GM21360 (cell line): ENCODE results near the gene TBCE.
"Not testable (repeated sequence)": the region's sequence is repeated elsewhere in the genome, so short reads cannot be mapped to it uniquely, and the experiment has no call there.

ENCODE experiments used
- ATAC-seq: cut with Tn5 transposase; IDR thresholded peaks from one replicate; pipeline ENCODE4 v1.9.1; 2021; ENCODE audit warnings: mild to moderate bottlenecking, moderate library complexity; ENCODE audit not compliant: unreplicated experiment

TBCE gene

GRCh38 chr1:235351898-235352297, 15.3 kb upstream of the TBCE start:
- no peak for ATAC-seq

GRCh38 chr1:235357485-235358373, 9.5 kb upstream of the TBCE start:
- no peak for ATAC-seq

- no peak for ATAC-seq
These were observed 8.3 kb upstream of the TBCE start for GRCh38 chr1:235358899-235359298.

GRCh38 chr1:235364189-235364588, 3.0 kb upstream of the TBCE start:
- ATAC-seq = not testable (repeated sequence)

GRCh38 chr1:235366286-235366685, 941 bp upstream of the TBCE start:
- ATAC-seq = no peak

DNA sequence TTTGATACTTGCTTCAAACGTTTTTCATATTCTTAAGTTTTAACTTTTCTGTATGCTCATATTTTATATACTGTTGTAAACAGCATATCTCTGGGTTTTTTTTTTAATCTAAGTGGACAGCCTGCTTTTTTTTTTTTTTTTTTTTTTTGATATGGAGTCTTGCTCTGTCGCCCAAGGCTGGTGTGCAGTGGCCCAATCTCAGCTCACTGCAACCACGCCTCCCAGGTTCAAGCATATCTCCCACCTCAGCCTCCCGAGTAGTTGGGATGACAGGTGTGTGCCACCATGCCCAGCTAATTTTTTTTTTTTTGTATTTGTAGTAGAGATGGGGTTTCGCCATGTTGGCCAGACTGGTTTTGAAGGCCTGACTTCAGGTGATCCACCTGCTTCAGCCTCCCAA, 1.2 kb downstream of the TBCE start:
- ATAC-seq = no peak

GRCh38 chr1:235369802-235370201, 2.6 kb downstream of the TBCE start:
- no peak for ATAC-seq

DNA sequence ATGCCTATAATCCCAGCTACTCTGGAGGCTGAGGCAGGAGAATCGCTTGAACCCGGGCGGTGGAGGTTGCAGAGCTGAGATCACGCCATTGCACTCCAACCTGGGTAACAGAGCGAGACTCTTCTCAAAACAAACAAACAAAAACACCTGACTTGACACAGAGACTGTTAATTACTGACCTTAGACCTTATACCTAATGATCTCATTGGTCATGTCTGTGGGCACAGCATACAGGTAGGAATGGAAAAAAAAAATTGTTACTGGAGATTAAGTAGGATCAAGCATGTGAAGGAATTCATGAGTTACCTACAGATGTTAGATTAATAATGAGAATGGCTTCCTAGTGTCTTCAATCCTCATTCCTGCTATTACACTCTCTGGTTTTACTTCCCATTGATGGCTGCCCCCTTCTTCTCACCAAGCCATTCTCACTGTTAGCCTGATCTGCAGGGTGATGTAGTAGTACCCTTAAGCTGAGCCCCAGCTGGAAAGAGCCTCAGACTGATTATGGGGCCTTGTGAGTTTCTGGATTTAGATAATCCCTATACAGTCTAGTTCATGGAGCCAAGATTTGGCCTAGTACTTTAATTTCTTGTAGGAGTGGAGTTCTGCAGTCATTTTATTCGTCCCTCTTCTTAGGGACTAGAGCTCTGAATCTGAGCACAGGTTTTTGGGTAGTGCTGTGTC, 8.8 kb downstream of the TBCE start:
- ATAC-seq = no peak

DNA sequence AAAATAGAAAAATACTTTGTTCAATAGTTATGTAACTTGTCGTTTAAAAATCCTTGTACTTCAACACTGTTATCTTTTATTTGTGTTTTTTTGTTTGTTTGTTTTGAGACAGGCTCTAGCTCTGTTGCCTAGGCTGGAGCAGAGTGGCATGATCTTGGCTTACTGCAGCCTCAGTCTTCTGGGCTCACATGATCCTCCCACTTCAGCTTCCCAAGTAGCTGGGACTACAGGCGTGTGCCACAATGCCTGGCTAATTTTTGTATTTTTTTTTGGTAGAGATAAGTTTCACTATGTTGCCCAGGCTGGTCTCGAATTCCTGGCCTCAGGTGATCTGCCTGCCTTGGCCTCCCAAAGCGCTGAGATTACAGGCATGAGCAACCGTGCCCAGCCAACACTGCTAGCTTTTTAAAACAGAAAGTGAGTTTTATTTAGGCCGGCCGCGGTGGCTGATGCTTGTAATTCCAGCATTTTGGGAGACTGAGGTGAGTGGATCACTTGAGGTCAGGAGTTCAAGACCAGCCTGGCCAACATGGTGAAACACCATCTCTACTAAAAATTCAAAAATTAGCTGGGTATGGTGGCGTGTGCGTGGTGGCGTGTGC, 11.0 kb downstream of the TBCE start:
- ATAC-seq = not testable (repeated sequence)

- ATAC-seq = not testable (repeated sequence)
These were observed 14.9 kb downstream of the TBCE start for GRCh38 chr1:235381955-235382739.

DNA sequence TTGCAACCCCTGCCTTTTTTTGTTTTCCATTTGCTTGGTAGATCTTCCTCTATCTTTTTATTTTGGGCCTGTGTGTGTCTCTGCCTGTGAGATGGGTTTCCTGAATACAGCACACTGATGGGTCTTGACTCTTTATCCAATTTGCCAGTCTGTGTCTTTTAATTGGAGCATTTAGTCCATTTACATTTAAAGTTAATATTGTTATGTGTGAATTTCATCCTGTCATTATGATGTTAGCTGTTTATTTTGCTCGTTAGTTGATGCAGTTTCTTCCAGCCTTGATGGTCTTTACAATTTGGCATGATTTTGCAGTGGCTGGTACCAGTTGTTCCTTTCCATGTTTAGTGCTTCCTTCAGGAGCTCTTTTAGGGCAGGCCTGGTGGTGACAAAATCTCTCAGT, 18.4 kb downstream of the TBCE start:
- not testable (repeated sequence) for ATAC-seq

DNA sequence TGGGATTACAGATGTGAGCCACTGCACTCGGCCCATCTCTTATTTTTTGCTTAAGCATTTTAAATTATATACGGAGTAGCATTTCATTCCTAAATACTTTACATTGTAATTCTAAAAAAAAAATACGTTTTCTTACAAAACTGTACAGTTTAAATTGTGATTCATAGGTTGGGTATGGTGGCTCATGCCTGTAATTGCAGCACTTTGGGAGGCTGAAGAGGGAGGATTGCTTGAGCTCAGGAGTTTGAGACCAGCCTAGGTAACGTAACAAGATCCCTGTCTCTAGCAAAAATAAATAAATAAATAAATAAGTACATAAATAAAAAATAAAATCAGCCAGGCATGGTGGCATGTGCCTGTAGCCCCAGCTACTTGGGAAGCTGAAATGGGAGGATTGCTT, 24.6 kb downstream of the TBCE start:
- no peak for ATAC-seq

DNA sequence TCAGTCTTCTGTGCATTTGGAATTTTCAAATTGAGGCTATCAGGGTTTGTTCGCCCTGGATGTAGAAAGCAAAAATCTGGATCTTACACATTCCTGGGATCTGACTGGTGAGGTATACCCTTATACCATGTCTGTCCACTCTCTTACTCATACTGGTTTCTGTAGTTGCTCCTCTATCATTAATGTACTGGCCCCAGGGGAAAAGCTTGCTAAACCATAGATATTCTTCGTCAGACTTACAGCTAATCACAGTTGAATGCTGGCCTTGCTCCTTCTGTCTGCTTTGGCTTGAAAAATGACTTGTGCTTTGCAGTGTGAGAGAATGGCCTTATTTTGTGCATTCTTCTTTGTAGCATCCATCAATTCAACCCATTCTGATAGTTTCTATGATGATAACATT, 30.5 kb downstream of the TBCE start:
- no peak for ATAC-seq

- no peak for ATAC-seq
These were observed 32.4 kb downstream of the TBCE start for GRCh38 chr1:235399661-235400060.

GRCh38 chr1:235401251-235401650, 34.0 kb downstream of the TBCE start:
- no peak for ATAC-seq

- ATAC-seq = no peak
These were observed 35.4 kb downstream of the TBCE start for GRCh38 chr1:235402457-235403200.

GRCh38 chr1:235403593-235403992, 36.4 kb downstream of the TBCE start:
- no peak for ATAC-seq

DNA sequence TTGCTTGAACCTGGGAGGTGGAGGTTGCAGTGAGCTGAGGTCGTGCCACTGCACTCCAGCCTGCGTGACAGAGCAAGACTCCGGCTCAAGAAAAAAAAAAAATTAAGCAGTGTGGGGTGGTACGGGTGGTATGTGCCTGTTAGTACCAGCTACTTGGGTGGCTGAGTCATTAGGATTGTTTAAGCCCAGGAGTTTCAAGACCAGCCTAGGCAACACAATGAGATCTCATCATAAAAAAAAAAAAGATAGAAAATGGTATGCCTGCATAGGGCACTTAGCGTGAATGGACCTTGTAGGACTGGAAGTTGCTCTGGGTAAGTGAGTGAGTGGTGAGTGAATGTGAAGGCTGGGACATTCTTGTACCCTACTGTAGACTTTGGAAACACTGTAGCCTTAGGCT, 37.0 kb downstream of the TBCE start:
- no peak for ATAC-seq

- no peak for ATAC-seq
These were observed 40.2 kb downstream of the TBCE start for GRCh38 chr1:235407419-235407818.

DNA sequence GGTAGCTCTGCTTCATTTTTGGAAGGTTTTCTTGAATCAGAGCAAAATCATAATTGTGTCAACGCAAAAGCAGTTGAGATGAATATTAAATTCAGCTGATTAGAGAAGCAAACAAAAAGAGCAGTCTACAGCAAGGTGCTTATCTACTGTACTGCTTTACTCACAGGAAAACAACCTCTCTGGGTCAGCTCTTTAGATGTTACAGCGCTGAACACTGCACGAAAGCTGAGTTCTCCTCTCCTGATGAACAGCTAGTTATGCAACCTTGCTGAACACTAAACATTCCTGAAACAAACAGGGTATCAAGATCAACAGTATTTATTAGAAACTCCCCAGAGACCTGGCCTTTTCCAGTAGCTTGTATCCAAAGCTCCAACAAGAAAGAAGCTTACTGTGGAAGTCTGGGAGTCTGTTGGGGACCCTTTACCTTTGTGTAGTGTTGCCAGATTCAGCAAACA, 41.3 kb downstream of the TBCE start:
- no peak for ATAC-seq
